ENCODE data around the gene HUNK.

DNA sequence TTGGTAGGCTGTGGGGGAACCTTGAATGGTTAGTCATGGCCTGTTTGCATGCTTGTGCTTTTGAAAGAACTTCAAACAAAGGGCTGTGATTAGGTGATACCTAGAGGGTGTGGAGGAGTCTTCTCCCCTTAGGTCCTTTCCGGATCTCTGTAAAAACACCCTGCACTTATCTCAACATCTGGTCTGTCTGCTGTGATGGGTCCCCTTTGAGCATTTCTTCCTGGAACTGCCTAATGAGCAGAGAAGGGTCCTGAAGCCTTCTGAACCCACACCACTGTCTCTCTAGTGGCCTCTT lies 59.6 kb downstream of the HUNK start:
- TF ChIP-seq EZH2 (IDR thresholded peaks at IDR 0.05; ENCODE audit: insufficient read depth, poor library complexity, severe bottlenecking) (no peak), EZH2phosphoT487 (IDR thresholded peaks at IDR 0.05; ENCODE audit: insufficient read depth, low read depth) (no peak)
